Neural crest cell (in vitro differentiated cells): ENCODE results near the gene RPL21. TPM values are rescaled to one million over a fixed set of nuclear protein-coding genes. Genes with fewer than 3 reads are reported as not detected.
"Not testable (repeated sequence)": the region's sequence is repeated elsewhere in the genome, so short reads cannot be mapped to it uniquely, and the experiment has no call there.

Source experiments
- DNase-seq: peaks from one replicate; pipeline ENCODE4 v3.0.0; 2021; ENCODE audit warnings: low read depth, mixed read lengths, low spot score
- H3K27ac Mint-ChIP-seq: one replicate; pipeline ENCODE4 v1.8.0; 2021; ENCODE audit warnings: mild to moderate bottlenecking, mixed read lengths; ENCODE audit not compliant: unreplicated experiment
- H3K27me3 Mint-ChIP-seq: 2 replicates; pipeline ENCODE4 v1.8.0; 2021; ENCODE audit warnings: low read depth, mild to moderate bottlenecking, mixed read lengths
- H3K36me3 Mint-ChIP-seq: 2 replicates; pipeline ENCODE4 v1.8.0; 2021; ENCODE audit warnings: low read depth, mild to moderate bottlenecking, mixed read lengths
- H3K4me1 Mint-ChIP-seq: 2 replicates; pipeline ENCODE4 v1.8.0; 2021; ENCODE audit warnings: mixed read lengths
- H3K4me3 Mint-ChIP-seq: one replicate; pipeline ENCODE4 v1.8.0; 2021; ENCODE audit warnings: mild to moderate bottlenecking, mixed read lengths
- H3K9me3 Mint-ChIP-seq: 2 replicates; pipeline ENCODE4 v1.8.0; 2021; ENCODE audit warnings: mixed read lengths
- CTCF ChIP-seq: fragments of 200-600 bp; sonication (generic); conservative IDR thresholded peaks from 2 replicates; pipeline ENCODE4 v1.5.0; 2021; ENCODE audit warnings: antibody characterized with exemption, mild to moderate bottlenecking
- total RNA-seq: library from RNA; stranded (reverse); gene quantifications from 2 replicates; pipeline ENCODE4 v1.2.1, GENCODE V29; 2021

RPL21 gene
- total RNA-seq, 1 donor from 2014 or later = 1,080 TPM

- Mint-ChIP-seq H3K4me1 (no peaks in the 10 kb centered on the region), H3K27me3 (peaks cover 9% of the 10 kb centered on the region), H3K4me3 (no peak overlapping the region), H3K27ac (no peak overlapping the region), H3K9me3 (no peaks in the 10 kb centered on the region), H3K36me3 (no peaks in the 10 kb centered on the region)
- no peak for DNase-seq
- no peak for TF ChIP-seq CTCF
Observed at GRCh38 chr13:27281420-27281819, 30.1 kb downstream of the RPL21 start.

GRCh38 chr13:27283906-27284493 is 32.6 kb downstream of the RPL21 start:
- H3K27me3 Mint-ChIP-seq = peaks cover 2% of the 10 kb centered on the region
- TF ChIP-seq CTCF = no peak
- no peak for DNase-seq
- no peak overlapping the region for H3K4me3 Mint-ChIP-seq
- no peaks in the 10 kb centered on the region for H3K36me3 Mint-ChIP-seq
- H3K9me3 Mint-ChIP-seq = no peaks in the 10 kb centered on the region
- no peak overlapping the region for H3K27ac Mint-ChIP-seq
- H3K4me1 Mint-ChIP-seq = no peaks in the 10 kb centered on the region

- DNase-seq = no peak
- H3K27me3 Mint-ChIP-seq = peaks cover 8% of the 10 kb centered on the region
- no peaks in the 10 kb centered on the region for H3K36me3 Mint-ChIP-seq
- no peaks in the 10 kb centered on the region for H3K4me1 Mint-ChIP-seq
- H3K27ac Mint-ChIP-seq = no peak overlapping the region
- H3K4me3 Mint-ChIP-seq = no peak overlapping the region
- no peaks in the 10 kb centered on the region for H3K9me3 Mint-ChIP-seq
- no peak for TF ChIP-seq CTCF
Observed at GRCh38 chr13:27288392-27288791, 37.0 kb downstream of the RPL21 start.

GRCh38 chr13:27289011-27289665 is 37.8 kb downstream of the RPL21 start:
- no peak overlapping the region for H3K4me3 Mint-ChIP-seq
- no peaks in the 10 kb centered on the region for H3K36me3 Mint-ChIP-seq
- H3K9me3 Mint-ChIP-seq = no peaks in the 10 kb centered on the region
- peaks cover 11% of the 10 kb centered on the region for H3K27me3 Mint-ChIP-seq
- no peak overlapping the region for H3K27ac Mint-ChIP-seq
- no peaks in the 10 kb centered on the region for H3K4me1 Mint-ChIP-seq
- DNase-seq = no peak
- no peak for TF ChIP-seq CTCF

GRCh38 chr13:27290715-27291114 is 39.4 kb downstream of the RPL21 start:
- H3K9me3 Mint-ChIP-seq = no peaks in the 10 kb centered on the region
- no peak for TF ChIP-seq CTCF
- DNase-seq = no peak
- H3K27me3 Mint-ChIP-seq = peaks cover 13% of the 10 kb centered on the region
- H3K4me3 Mint-ChIP-seq = no peak overlapping the region
- H3K36me3 Mint-ChIP-seq = no peaks in the 10 kb centered on the region
- H3K4me1 Mint-ChIP-seq = no peaks in the 10 kb centered on the region
- H3K27ac Mint-ChIP-seq = no peak overlapping the region

GRCh38 chr13:27291967-27292366 is 40.6 kb downstream of the RPL21 start:
- H3K27ac Mint-ChIP-seq, DNase-seq, H3K4me1 Mint-ChIP-seq, H3K36me3 Mint-ChIP-seq, H3K9me3 Mint-ChIP-seq, H3K4me3 Mint-ChIP-seq: not testable (repeated sequence)
- H3K27me3 Mint-ChIP-seq = peaks cover 17% of the 10 kb centered on the region
